22Rv1 (cell line): ENCODE results near the gene GFRA1.

Source experiments
- ZFX ChIP-seq: fragments of 450-650 bp; IDR thresholded peaks from 2 replicates; pipeline ENCODE4 v1.6.1; 2017; ENCODE audit warnings: antibody characterized with exemption, borderline replicate concordance
- TF ChIP-seq, protein P1 (sequence below): fragments of 450-650 bp; IDR thresholded peaks from 2 replicates; pipeline ENCODE4 v1.5.1; 2017; ENCODE audit warnings: mild to moderate bottlenecking

DNA sequence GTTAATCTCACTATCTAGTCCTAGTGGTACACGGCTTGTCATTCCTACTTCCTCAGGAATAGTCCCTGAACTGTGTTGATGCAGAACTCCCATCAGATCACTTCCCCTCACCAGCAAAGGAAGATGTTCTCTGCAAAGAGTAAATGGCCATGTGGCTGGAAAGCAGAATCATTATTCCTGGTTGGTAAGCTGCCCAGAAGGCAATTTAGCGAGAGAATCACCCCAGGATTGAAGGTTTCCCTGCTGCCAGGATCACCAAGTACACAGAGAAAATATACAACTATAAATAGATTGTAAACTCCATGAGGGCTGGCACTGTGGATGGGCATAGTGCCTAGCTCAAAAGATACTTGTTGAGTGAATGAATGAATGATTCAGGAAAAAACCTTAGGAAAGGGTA lies 115.0 kb downstream of the GFRA1 start:
- TF ChIP-seq, protein P1, sequence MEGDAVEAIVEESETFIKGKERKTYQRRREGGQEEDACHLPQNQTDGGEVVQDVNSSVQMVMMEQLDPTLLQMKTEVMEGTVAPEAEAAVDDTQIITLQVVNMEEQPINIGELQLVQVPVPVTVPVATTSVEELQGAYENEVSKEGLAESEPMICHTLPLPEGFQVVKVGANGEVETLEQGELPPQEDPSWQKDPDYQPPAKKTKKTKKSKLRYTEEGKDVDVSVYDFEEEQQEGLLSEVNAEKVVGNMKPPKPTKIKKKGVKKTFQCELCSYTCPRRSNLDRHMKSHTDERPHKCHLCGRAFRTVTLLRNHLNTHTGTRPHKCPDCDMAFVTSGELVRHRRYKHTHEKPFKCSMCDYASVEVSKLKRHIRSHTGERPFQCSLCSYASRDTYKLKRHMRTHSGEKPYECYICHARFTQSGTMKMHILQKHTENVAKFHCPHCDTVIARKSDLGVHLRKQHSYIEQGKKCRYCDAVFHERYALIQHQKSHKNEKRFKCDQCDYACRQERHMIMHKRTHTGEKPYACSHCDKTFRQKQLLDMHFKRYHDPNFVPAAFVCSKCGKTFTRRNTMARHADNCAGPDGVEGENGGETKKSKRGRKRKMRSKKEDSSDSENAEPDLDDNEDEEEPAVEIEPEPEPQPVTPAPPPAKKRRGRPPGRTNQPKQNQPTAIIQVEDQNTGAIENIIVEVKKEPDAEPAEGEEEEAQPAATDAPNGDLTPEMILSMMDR, result no peak
- no peak for TF ChIP-seq ZFX
